Activated CD8-positive, alpha-beta T cell treated with anti-CD3 and anti-CD28 coated beads for 36 hours (primary cell): ENCODE results near the gene MRPL14. TPM values are rescaled to one million over a fixed set of nuclear protein-coding genes. Genes with fewer than 3 reads are reported as not detected.

ENCODE experiments used
- ATAC-seq: fragments of 200-7000 bp; cut with Tn5 transposase; one replicate; pipeline ENCODE4 v1.10.0; 2021; ENCODE audit warnings: mild to moderate bottlenecking, moderate library complexity
- CTCF ChIA-PET: fragments of 350-600 bp; sonication (Branson Sonifier 250); formaldehyde crosslinking; loops from one replicate; lab custom pipeline; 2021; ENCODE audit warnings: antibody characterized with exemption; lab: Charles Lee
- POLR2A ChIA-PET: fragments of 350-600 bp; sonication (Branson Sonifier 250); formaldehyde crosslinking; loops from one replicate; lab custom pipeline; 2021; ENCODE audit warnings: antibody characterized with exemption; lab: Charles Lee
- DNase-seq: peaks from one replicate; pipeline ENCODE4 v3.0.0-alpha.2; 2020
- H3K27ac Mint-ChIP-seq: one replicate; pipeline ENCODE4 v1.8.0; 2021; ENCODE audit warnings: mild to moderate bottlenecking, mixed read lengths
- H3K27me3 Mint-ChIP-seq: one replicate; pipeline ENCODE4 v1.8.0; 2021; ENCODE audit warnings: mixed read lengths
- H3K36me3 Mint-ChIP-seq: one replicate; pipeline ENCODE4 v1.8.0; 2021; ENCODE audit warnings: low read depth, mixed read lengths
- H3K4me1 Mint-ChIP-seq: one replicate; pipeline ENCODE4 v1.8.0; 2021; ENCODE audit warnings: low read depth, mixed read lengths
- H3K4me3 Mint-ChIP-seq: one replicate; pipeline ENCODE4 v1.8.0; 2021; ENCODE audit warnings: mild to moderate bottlenecking, moderate library complexity, mixed read lengths
- H3K9me3 Mint-ChIP-seq: one replicate; pipeline ENCODE4 v1.8.0; 2021; ENCODE audit warnings: mixed read lengths
- CTCF ChIP-seq: fragments of 200-600 bp; IDR thresholded peaks from one replicate; pipeline ENCODE4 v1.8.0; 2022; ENCODE audit warnings: antibody characterized with exemption, mild to moderate bottlenecking
- intact Hi-C: fragments of 100-400 bp; cut with micrococcal nuclease; formaldehyde crosslinking; loops from one replicate; pipeline ENCODE4 v1.10.0; 2022
- total RNA-seq, 2 experiments: library from RNA; stranded (reverse); gene quantifications; one replicate each; pipeline ENCODE4 v1.2.3, GENCODE V29; 2021

Gene MRPL14
- total RNA-seq, 2 experiments from 2014 or later = 42.8 to 44.3 TPM

GRCh38 chr6:44166116-44166515 is 38.9 kb upstream of the MRPL14 start:
- intact Hi-C loops = no loop called here
- no peak for TF ChIP-seq CTCF
- POLR2A ChIA-PET = no interaction called here
- ATAC-seq (no peak), DNase-seq (no peak)
- no peaks in the 10 kb centered on the region for H3K36me3 Mint-ChIP-seq
- CTCF ChIA-PET = interaction anchor here (0.9 to 1.3 kb wide), 2 partner anchors 10 to 55 kb away, joined by 3 to 4 read pairs; no protein-coding TSS in a partner anchor
- H3K4me3 Mint-ChIP-seq = no peak overlapping the region
- peaks cover 17% of the 10 kb centered on the region for H3K4me1 Mint-ChIP-seq
- H3K27ac Mint-ChIP-seq = no peak overlapping the region
- H3K9me3 Mint-ChIP-seq = no peaks in the 10 kb centered on the region
- H3K27me3 Mint-ChIP-seq = peaks cover 8% of the 10 kb centered on the region

- intact Hi-C loops = no loop called here
- ATAC-seq (no peak), DNase-seq (no peak)
- H3K36me3 Mint-ChIP-seq = no peaks in the 10 kb centered on the region
- CTCF ChIA-PET = interaction anchor here (1.1 to 1.6 kb wide), 3 partner anchors 10 to 75 kb away, joined by 3 to 5 read pairs (median 3); no protein-coding TSS in a partner anchor
- H3K9me3 Mint-ChIP-seq = no peaks in the 10 kb centered on the region
- peaks cover 20% of the 10 kb centered on the region for H3K4me1 Mint-ChIP-seq
- peaks cover 8% of the 10 kb centered on the region for H3K27me3 Mint-ChIP-seq
- POLR2A ChIA-PET = interaction anchor here (0.9 to 1.1 kb wide), 3 partner anchors 15 to 94 kb away, joined by 3 read pairs; no protein-coding TSS in a partner anchor
- H3K27ac Mint-ChIP-seq = no peak overlapping the region
- no peak overlapping the region for H3K4me3 Mint-ChIP-seq
- no peak for TF ChIP-seq CTCF
These were observed 35.8 kb upstream of the MRPL14 start for GRCh38 chr6:44162876-44163625.

- Mint-ChIP-seq H3K36me3 (no peaks in the 10 kb centered on the region), H3K4me3 (no peak overlapping the region), H3K9me3 (no peaks in the 10 kb centered on the region), H3K27me3 (peaks cover 8% of the 10 kb centered on the region), H3K27ac (peak overlapping the region; percentile 66), H3K4me1 (peaks cover 19% of the 10 kb centered on the region)
- ChIA-PET POLR2A (interaction anchor here (0.9 to 1.2 kb wide), 6 partner anchors 10 to 95 kb away, joined by 3 to 5 read pairs (median 3); partner anchors contain the start of gene HSP90AB1), CTCF (interaction anchor here (0.9 to 1.4 kb wide), 7 partner anchors 10 to 83 kb away, joined by 3 to 5 read pairs (median 3); no protein-coding TSS in a partner anchor)
- intact Hi-C loops = no loop called here
- DNase-seq (peak; percentile 29), ATAC-seq (no peak)
- no peak for TF ChIP-seq CTCF
These were observed 34.7 kb upstream of the MRPL14 start for GRCh38 chr6:44161997-44162338.

- Mint-ChIP-seq H3K9me3 (no peaks in the 10 kb centered on the region), H3K27ac (no peak within 1 kb of the TSS), H3K36me3 (no peaks in the 10 kb centered on the region), H3K4me3 (no peak within 1 kb of the TSS), H3K4me1 (peaks cover 13% of the 10 kb centered on the region), H3K27me3 (peaks cover 4% of the 10 kb centered on the region)
- ChIA-PET CTCF (no interaction called here), POLR2A (no interaction called here)
- intact Hi-C loops = no loop called here
- no peak for TF ChIP-seq CTCF
- ATAC-seq (no peak), DNase-seq (no peak)
These were observed 31.5 kb upstream of the MRPL14 start, which contains the start of gene CAPN11 for GRCh38 chr6:44158770-44159228. TSS of gene CAPN11 (plus strand) at chr6:44158820. CDS start at chr6:44158849, 29 bp downstream.

- intact Hi-C loops = no loop called here
- no peaks in the 10 kb centered on the region for H3K36me3 Mint-ChIP-seq
- DNase-seq (no peak), ATAC-seq (no peak)
- CTCF ChIA-PET = interaction anchor here (1.2 to 6.1 kb wide), 3 partner anchors 15 to 61 kb away, joined by 3 to 33 read pairs (median 6); no protein-coding TSS in a partner anchor
- no peak for TF ChIP-seq CTCF
- no peaks in the 10 kb centered on the region for H3K9me3 Mint-ChIP-seq
- POLR2A ChIA-PET = interaction anchor here (1.3 kb wide), 1 partner anchor 24 kb away, joined by 4 read pairs; no protein-coding TSS in a partner anchor
- no peak overlapping the region for H3K4me3 Mint-ChIP-seq
- no peaks in the 10 kb centered on the region for H3K27me3 Mint-ChIP-seq
- no peak overlapping the region for H3K27ac Mint-ChIP-seq
- peaks cover 13% of the 10 kb centered on the region for H3K4me1 Mint-ChIP-seq
These were observed 29.9 kb upstream of the MRPL14 start for GRCh38 chr6:44157152-44157521.
